HepG2 (cell line): ENCODE measurements around the gene NLGN3. TPM values are rescaled to one million over a fixed set of nuclear protein-coding genes. Genes with fewer than 3 reads are reported as not detected.

Experiments
- ATAC-seq: fragments of 200-7000 bp; cut with Tn5 transposase; 3 replicates; pipeline ENCODE4 v1.9.1; 2020; ENCODE audit warnings: mild to moderate bottlenecking, moderate library complexity
- BruUV-seq: library from RNA; stranded (reverse); fragments of 400-500 nt; replicated peaks from 2 replicates; lab custom pipeline; 2021; lab: Mats Ljungman, UMichigan
- CTCF ChIA-PET: fragments of 300-600 bp; formaldehyde crosslinking; extraction: SDS; loops from one replicate; lab custom pipeline; 2021; ENCODE audit warnings: low total read pairs, inconsistent platforms, low intra/inter-chr PET ratio; lab: Yijun Ruan, JAX
- POLR2A ChIA-PET: fragments of 350-600 bp; sonication (Branson Sonifier 250); formaldehyde crosslinking; loops from one replicate; lab custom pipeline; 2020; ENCODE audit warnings: antibody characterized with exemption, inconsistent platforms; lab: Yijun Ruan, JAX
- DNase-seq: peaks from one replicate; pipeline ENCODE4 v3.0.0-alpha.2; 2015; ENCODE audit warnings: low spot score
- FAIRE-seq: peaks from 3 replicates; lab custom pipeline; 2011; peaks lifted over from hg19 to GRCh38; lab: Jason Lieb, UNC
- H2AFZ ChIP-seq: one replicate; pipeline ENCODE4 v1.6.1; 2011; ENCODE audit warnings: low read length, inconsistent platforms
- H3K27ac ChIP-seq: fragments of 300-600 bp; 3 replicates; pipeline ENCODE4 v1.8.0; 2011; ENCODE audit warnings: mixed run types, mild to moderate bottlenecking, mixed read lengths, low read length, inconsistent platforms; ENCODE audit not compliant: insufficient read depth; ENCODE audit errors: extremely low read length
- H3K27me3 ChIP-seq, 2 experiments: fragments of 200-600 bp in 1 of 2; 2 replicates in 1 of 2; 3 replicates in 1 of 2; pipeline versions ENCODE4 v1.6.0 to v1.8.0; 2011; ENCODE audit warnings: low read length in 2 of 2, mild to moderate bottlenecking in 2 of 2, moderate library complexity in 2 of 2, inconsistent platforms in 1 of 2; ENCODE audit not compliant: insufficient read depth in 2 of 2, control insufficient read depth in 1 of 2
- H3K36me3 ChIP-seq, 2 experiments: fragments of 200-600 bp in 1 of 2; replicated peaks in 1 of 2; 2 replicates in 1 of 2; 3 replicates in 1 of 2; pipeline versions ENCODE4 v1.5.1 to v1.8.0; 2011; ENCODE audit warnings: low read length in 2 of 2, inconsistent platforms in 1 of 2; ENCODE audit not compliant: insufficient read depth in 2 of 2, control insufficient read depth in 1 of 2
- H3K4me1 ChIP-seq: 2 replicates; pipeline ENCODE4 v1.5.1; 2012; ENCODE audit warnings: low read length, inconsistent platforms; ENCODE audit not compliant: insufficient read depth
- H3K4me2 ChIP-seq: 2 replicates; pipeline ENCODE4 v1.6.0; 2011; ENCODE audit warnings: low read depth, low read length, inconsistent platforms
- H3K4me3 ChIP-seq, 3 experiments: fragments of 200-600 bp in 1 of 3; sonication (generic), shearing (Covaris generic) in 1 of 3; replicated peaks in 1 of 3; 2 replicates each; pipeline ENCODE4 v1.5.1; 2011 to 2016; ENCODE audit warnings: low read length in 3 of 3, inconsistent platforms in 2 of 3, low read depth in 2 of 3, mild to moderate bottlenecking in 2 of 3, control low read depth in 1 of 3, mixed read lengths in 1 of 3; ENCODE audit not compliant: insufficient read depth in 1 of 3
- H3K79me2 ChIP-seq: one replicate; pipeline ENCODE4 v1.6.1; 2011; ENCODE audit warnings: low read length, inconsistent platforms; ENCODE audit not compliant: insufficient read depth
- H3K9ac ChIP-seq: 2 replicates; pipeline ENCODE4 v1.6.0; 2011; ENCODE audit warnings: mild to moderate bottlenecking, low read depth, low read length, inconsistent platforms; ENCODE audit not compliant: insufficient read depth
- H3K9me3 ChIP-seq: 2 replicates; pipeline ENCODE4 v1.5.1; 2012; ENCODE audit warnings: mild to moderate bottlenecking, low read length
- H4K20me1 ChIP-seq: 2 replicates; pipeline ENCODE4 v1.6.0; 2011; ENCODE audit warnings: inconsistent platforms, mild to moderate bottlenecking, low read length, moderate library complexity; ENCODE audit not compliant: insufficient read depth
- ATF7-NPFF ChIP-seq: sonication (generic); formaldehyde crosslinking; IDR thresholded peaks from 2 replicates; pipeline ENCODE4 v1.8.1; 2023; ENCODE audit warnings: mild to moderate bottlenecking, low read depth, missing genetic modification reagents, moderate library complexity
- CBX5 ChIP-seq: sonication (generic); formaldehyde crosslinking; IDR thresholded peaks from 2 replicates; pipeline ENCODE4 v1.4.0; 2020; ENCODE audit warnings: missing genetic modification reagents, borderline replicate concordance
- HNRNPUL1 ChIP-seq: fragments of 200-400 bp; formaldehyde crosslinking; IDR thresholded peaks from 2 replicates; pipeline ENCODE4 v1.6.1; 2017; ENCODE audit warnings: low read depth, mild to moderate bottlenecking, low read length, moderate library complexity
- MAZ ChIP-seq, 2 experiments: sonication (generic) in 1 of 2; formaldehyde crosslinking in 1 of 2; IDR thresholded peaks; 2 replicates each; pipeline versions ENCODE4 v1.5.0 to v1.6.1; 2012 to 2020; ENCODE audit warnings: low read depth in 2 of 2, mild to moderate bottlenecking in 2 of 2, borderline replicate concordance in 1 of 2, improper control_type of control experiment in 1 of 2, low read length in 1 of 2, missing genetic modification reagents in 1 of 2, moderate library complexity in 1 of 2
- SETDB1 ChIP-seq: sonication (generic); formaldehyde crosslinking; IDR thresholded peaks from 2 replicates; pipeline ENCODE4 v1.5.1; 2020; ENCODE audit warnings: missing genetic modification reagents, mild to moderate bottlenecking, borderline replicate concordance
- SIX1 ChIP-seq: sonication (generic); formaldehyde crosslinking; IDR thresholded peaks from 2 replicates; pipeline ENCODE4 v1.4.0; 2020; ENCODE audit warnings: missing genetic modification reagents, borderline replicate concordance
- TAF1 ChIP-seq: sonication (generic); formaldehyde crosslinking; IDR thresholded peaks from 2 replicates; pipeline ENCODE4 v1.4.0; 2020; ENCODE audit warnings: missing genetic modification reagents
- YEATS4 ChIP-seq: sonication (generic); formaldehyde crosslinking; IDR thresholded peaks from 2 replicates; pipeline ENCODE4 v1.4.0; 2020; ENCODE audit warnings: missing genetic modification reagents, borderline replicate concordance
- ZNF432 ChIP-seq: sonication (generic); formaldehyde crosslinking; IDR thresholded peaks from 2 replicates; pipeline ENCODE4 v1.5.0; 2020; ENCODE audit warnings: missing genetic modification reagents, mild to moderate bottlenecking, borderline replicate concordance
- ZNF446 ChIP-seq: sonication (generic); formaldehyde crosslinking; IDR thresholded peaks from 2 replicates; pipeline ENCODE4 v1.5.0; 2020; ENCODE audit warnings: mild to moderate bottlenecking, missing genetic modification reagents
- ZNF558 ChIP-seq: sonication (generic); formaldehyde crosslinking; IDR thresholded peaks from 2 replicates; pipeline ENCODE4 v1.9.0; 2022; ENCODE audit warnings: mild to moderate bottlenecking, missing genetic modification reagents, borderline replicate concordance
- ZNF780A ChIP-seq: sonication (generic); formaldehyde crosslinking; IDR thresholded peaks from 2 replicates; pipeline ENCODE4 v1.8.0; 2022; ENCODE audit warnings: mild to moderate bottlenecking, missing genetic modification reagents, moderate library complexity
- WGBS: methylation state at CpG from one replicate; pipeline ENCODE4 v1.1.6; 2017; ENCODE audit warnings: low lambda C conversion rate; 5-methylcytosine and 5-hydroxymethylcytosine counted together
- in situ Hi-C: cut with HindIII; loops from 2 replicates; pipeline ENCODE4 v1.10.0; 2017; ENCODE audit warnings: low pct_unique_long_range_greater_than_20kb; ENCODE audit not compliant: extremely low pct_ligation_motif_present
- intact Hi-C: fragments of 100-400 bp; cut with micrococcal nuclease; formaldehyde crosslinking; loops from one replicate; pipeline ENCODE4 v1.10.0; 2022; ENCODE audit not compliant: unreplicated experiment
- polyA plus RNA-seq, 8 experiments: library from polyadenylated mRNA; depleted of rRNA in 3 of 8; stranded (reverse) in 7 of 8; unstranded in 1 of 8; fragments of >200 nt; fragmentation: Illumina TruSeq in 4 of 8; extraction: Trizol in 4 of 8; gene quantifications; 2 replicates each; pipeline versions ENCODE4 v1.2.1 to v1.2.3, GENCODE V29; 2011 to 2016; ENCODE audit warnings: low read depth in 4 of 8, missing spikeins in 1 of 8, mixed read lengths in 1 of 8; ENCODE audit not compliant: insufficient read depth in 1 of 8
- total RNA-seq, 5 experiments: library from RNA; depleted of rRNA; stranded (reverse); fragments of >200 nt; fragmentation: Illumina TruSeq; extraction: Trizol; gene quantifications; 2 replicates each; pipeline ENCODE4 v1.2.3, GENCODE V29; 2016; ENCODE audit warnings: low read depth in 1 of 5
- TF ChIP-seq, protein P1 (sequence below): IDR thresholded peaks from 2 replicates; pipeline ENCODE4 v1.6.1; 2018; ENCODE audit warnings: missing genetic modification reagents
- TF ChIP-seq, protein P2 (sequence below): sonication (generic); formaldehyde crosslinking; IDR thresholded peaks from 2 replicates; pipeline ENCODE4 v1.5.0; 2020; ENCODE audit warnings: missing genetic modification reagents
- TF ChIP-seq, protein P3 (sequence below): sonication (generic); formaldehyde crosslinking; IDR thresholded peaks from 2 replicates; pipeline ENCODE4 v1.5.1; 2020; ENCODE audit warnings: mild to moderate bottlenecking, missing genetic modification reagents, borderline replicate concordance

NLGN3 gene
- total and polyA plus RNA-seq, 2 of the 13 experiments (the other 11 are each of a cell fraction or from before 2014, with no cell fraction given), result 0.04 to 0.16 TPM

DNA sequence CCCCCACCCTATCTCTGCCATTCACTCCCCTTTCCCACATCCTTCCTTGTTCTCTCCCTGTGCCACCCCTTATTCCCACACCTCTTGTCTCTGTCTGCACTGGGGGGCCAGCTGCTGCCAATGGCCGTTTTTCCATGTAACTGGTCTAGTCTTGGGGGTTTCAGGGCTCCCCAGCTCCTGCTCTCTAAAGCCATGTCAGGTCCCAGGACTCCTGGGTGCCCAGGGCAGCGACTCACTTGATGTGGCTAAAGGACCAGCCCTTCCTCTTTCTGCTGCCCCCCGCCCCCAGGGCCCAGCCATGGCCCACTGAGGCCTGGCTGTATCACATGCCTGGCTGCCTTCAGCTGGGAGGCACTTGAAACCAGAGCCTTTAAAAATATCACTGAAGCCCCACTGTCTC is 10.0 kb downstream of the NLGN3 start:
- POLR2A ChIA-PET, result no interaction called here
- BruUV-seq, result no TSS peak
- H3K4me3 ChIP-seq, result no peak overlapping the region
- intact Hi-C loops, result loop anchor here (5.0 kb wide), 1 partner anchor 478 kb away; no protein-coding TSS in a partner anchor
- no peak for FAIRE-seq
- H3K79me2 ChIP-seq, result no peaks in the 10 kb centered on the region
- H3K4me1 ChIP-seq, result 0 out of 2 replicates have a peak, but pooled peaks cover 6% of the 10 kb centered on the region
- CTCF ChIA-PET, result no interaction called here
- H3K27ac ChIP-seq, result no peak overlapping the region
- no peak overlapping the region for H3K4me2 ChIP-seq
- H3K9ac ChIP-seq, result no peak overlapping the region
- H3K27me3 ChIP-seq, result no peaks in the 10 kb centered on the region; a peak in 2 of 5 replicates
- no peaks in the 10 kb centered on the region for H4K20me1 ChIP-seq
- no peaks in the 10 kb centered on the region for H3K36me3 ChIP-seq
- in situ Hi-C loops, result no loop called here
- no peaks in the 10 kb centered on the region for H3K9me3 ChIP-seq
- no peak for DNase-seq
- ATAC-seq, result no peak
- 0% methylated on average over 1 of the region's 3 CpGs for WGBS
- no peak overlapping the region for H2AFZ ChIP-seq
- TF ChIP-seq ZNF780A (CRISPR knock-in tag), result no peak
- TF ChIP-seq ZNF432 (CRISPR knock-in tag), result no peak
- no peak for TF ChIP-seq YEATS4 (CRISPR knock-in tag)
- TF ChIP-seq ZNF558, result no peak
- TF ChIP-seq, protein P1, sequence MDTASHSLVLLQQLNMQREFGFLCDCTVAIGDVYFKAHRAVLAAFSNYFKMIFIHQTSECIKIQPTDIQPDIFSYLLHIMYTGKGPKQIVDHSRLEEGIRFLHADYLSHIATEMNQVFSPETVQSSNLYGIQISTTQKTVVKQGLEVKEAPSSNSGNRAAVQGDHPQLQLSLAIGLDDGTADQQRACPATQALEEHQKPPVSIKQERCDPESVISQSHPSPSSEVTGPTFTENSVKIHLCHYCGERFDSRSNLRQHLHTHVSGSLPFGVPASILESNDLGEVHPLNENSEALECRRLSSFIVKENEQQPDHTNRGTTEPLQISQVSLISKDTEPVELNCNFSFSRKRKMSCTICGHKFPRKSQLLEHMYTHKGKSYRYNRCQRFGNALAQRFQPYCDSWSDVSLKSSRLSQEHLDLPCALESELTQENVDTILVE (CRISPR knock-in tag), result no peak
- TF ChIP-seq, protein P2, sequence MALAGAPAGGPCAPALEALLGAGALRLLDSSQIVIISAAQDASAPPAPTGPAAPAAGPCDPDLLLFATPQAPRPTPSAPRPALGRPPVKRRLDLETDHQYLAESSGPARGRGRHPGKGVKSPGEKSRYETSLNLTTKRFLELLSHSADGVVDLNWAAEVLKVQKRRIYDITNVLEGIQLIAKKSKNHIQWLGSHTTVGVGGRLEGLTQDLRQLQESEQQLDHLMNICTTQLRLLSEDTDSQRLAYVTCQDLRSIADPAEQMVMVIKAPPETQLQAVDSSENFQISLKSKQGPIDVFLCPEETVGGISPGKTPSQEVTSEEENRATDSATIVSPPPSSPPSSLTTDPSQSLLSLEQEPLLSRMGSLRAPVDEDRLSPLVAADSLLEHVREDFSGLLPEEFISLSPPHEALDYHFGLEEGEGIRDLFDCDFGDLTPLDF, result no peak
- TF ChIP-seq TAF1, result no peak
- no peak for TF ChIP-seq SIX1 (CRISPR knock-in tag)
- no peak for TF ChIP-seq SETDB1 (CRISPR knock-in tag)
- TF ChIP-seq, protein P3, sequence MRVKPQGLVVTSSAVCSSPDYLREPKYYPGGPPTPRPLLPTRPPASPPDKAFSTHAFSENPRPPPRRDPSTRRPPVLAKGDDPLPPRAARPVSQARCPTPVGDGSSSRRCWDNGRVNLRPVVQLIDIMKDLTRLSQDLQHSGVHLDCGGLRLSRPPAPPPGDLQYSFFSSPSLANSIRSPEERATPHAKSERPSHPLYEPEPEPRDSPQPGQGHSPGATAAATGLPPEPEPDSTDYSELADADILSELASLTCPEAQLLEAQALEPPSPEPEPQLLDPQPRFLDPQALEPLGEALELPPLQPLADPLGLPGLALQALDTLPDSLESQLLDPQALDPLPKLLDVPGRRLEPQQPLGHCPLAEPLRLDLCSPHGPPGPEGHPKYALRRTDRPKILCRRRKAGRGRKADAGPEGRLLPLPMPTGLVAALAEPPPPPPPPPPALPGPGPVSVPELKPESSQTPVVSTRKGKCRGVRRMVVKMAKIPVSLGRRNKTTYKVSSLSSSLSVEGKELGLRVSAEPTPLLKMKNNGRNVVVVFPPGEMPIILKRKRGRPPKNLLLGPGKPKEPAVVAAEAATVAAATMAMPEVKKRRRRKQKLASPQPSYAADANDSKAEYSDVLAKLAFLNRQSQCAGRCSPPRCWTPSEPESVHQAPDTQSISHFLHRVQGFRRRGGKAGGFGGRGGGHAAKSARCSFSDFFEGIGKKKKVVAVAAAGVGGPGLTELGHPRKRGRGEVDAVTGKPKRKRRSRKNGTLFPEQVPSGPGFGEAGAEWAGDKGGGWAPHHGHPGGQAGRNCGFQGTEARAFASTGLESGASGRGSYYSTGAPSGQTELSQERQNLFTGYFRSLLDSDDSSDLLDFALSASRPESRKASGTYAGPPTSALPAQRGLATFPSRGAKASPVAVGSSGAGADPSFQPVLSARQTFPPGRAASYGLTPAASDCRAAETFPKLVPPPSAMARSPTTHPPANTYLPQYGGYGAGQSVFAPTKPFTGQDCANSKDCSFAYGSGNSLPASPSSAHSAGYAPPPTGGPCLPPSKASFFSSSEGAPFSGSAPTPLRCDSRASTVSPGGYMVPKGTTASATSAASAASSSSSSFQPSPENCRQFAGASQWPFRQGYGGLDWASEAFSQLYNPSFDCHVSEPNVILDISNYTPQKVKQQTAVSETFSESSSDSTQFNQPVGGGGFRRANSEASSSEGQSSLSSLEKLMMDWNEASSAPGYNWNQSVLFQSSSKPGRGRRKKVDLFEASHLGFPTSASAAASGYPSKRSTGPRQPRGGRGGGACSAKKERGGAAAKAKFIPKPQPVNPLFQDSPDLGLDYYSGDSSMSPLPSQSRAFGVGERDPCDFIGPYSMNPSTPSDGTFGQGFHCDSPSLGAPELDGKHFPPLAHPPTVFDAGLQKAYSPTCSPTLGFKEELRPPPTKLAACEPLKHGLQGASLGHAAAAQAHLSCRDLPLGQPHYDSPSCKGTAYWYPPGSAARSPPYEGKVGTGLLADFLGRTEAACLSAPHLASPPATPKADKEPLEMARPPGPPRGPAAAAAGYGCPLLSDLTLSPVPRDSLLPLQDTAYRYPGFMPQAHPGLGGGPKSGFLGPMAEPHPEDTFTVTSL (CRISPR knock-in tag), result no peak
- no peak for TF ChIP-seq MAZ (IDR thresholded peaks at IDR 0.05; ENCODE audit: borderline replicate concordance, low read depth, low read length)
- TF ChIP-seq MAZ (CRISPR knock-in tag; IDR thresholded peaks at IDR 0.05; ENCODE audit: low read depth), result no peak
- TF ChIP-seq ZNF446, result no peak
- TF ChIP-seq CBX5, result no peak
- no peak for TF ChIP-seq ATF7-NPFF
- no peak for TF ChIP-seq HNRNPUL1
